Tibial nerve (tissue), 4 donors: ENCODE measurements around the gene WIPF1. TPM values are rescaled to one million over a fixed set of nuclear protein-coding genes. Genes with fewer than 3 reads are reported as not detected.
"Not testable (repeated sequence)": the region's sequence is repeated elsewhere in the genome, so short reads cannot be mapped to it uniquely, and the experiment has no call there.

ENCODE experiments used
- DNase-seq, 2 donors: peaks; one replicate each; pipeline ENCODE4 v3.0.0-alpha.2; 2019; ENCODE audit warnings: low spot score in 2 of 2
- H3K27ac ChIP-seq, 4 donors: fragments of 200-600 bp; sonication (generic) in 3 of 4; one replicate each; pipeline ENCODE4 v1.5.1; 2017 to 2019; ENCODE audit warnings: mild to moderate bottlenecking in 1 of 4
- H3K27me3 ChIP-seq, 2 donors: fragments of 200-600 bp; sonication (generic) in 1 of 2; one replicate each; pipeline versions ENCODE4 v1.5.1 to v1.6.0; 2017 to 2019
- H3K36me3 ChIP-seq, 3 donors: fragments of 200-600 bp; sonication (generic); one replicate each; pipeline ENCODE4 v1.5.1; 2018 to 2019
- H3K4me1 ChIP-seq, 4 donors: fragments of 200-600 bp; sonication (generic) in 3 of 4; one replicate each; pipeline ENCODE4 v1.5.1; 2017 to 2019
- H3K4me3 ChIP-seq, 4 donors: fragments of 200-600 bp; sonication (generic) in 3 of 4; one replicate each; pipeline ENCODE4 v1.5.1; 2017 to 2019; ENCODE audit warnings: mild to moderate bottlenecking in 1 of 4, moderate library complexity in 1 of 4
- H3K9me3 ChIP-seq, 4 donors: fragments of 200-600 bp; sonication (generic) in 3 of 4; one replicate each; pipeline ENCODE4 v1.5.1; 2017 to 2019
- CTCF ChIP-seq, 5 experiments: fragments of 200-600 bp in 3 of 5; fragments of 450-650 bp in 2 of 5; sonication (generic) in 3 of 5; IDR thresholded peaks; one replicate each; pipeline ENCODE4 v1.5.1; 2016 to 2019; ENCODE audit warnings: antibody characterized with exemption in 5 of 5, mild to moderate bottlenecking in 3 of 5, moderate library complexity in 2 of 5
- EP300 ChIP-seq, 2 donors: sonication (generic); formaldehyde crosslinking; IDR thresholded peaks; one replicate each; pipeline ENCODE4 v1.6.1; 2017; ENCODE audit warnings: antibody characterized with exemption in 2 of 2, mild to moderate bottlenecking in 1 of 2
- POLR2A ChIP-seq, 2 donors: fragments of 450-650 bp; IDR thresholded peaks; one replicate each; pipeline ENCODE4 v1.6.1; 2017; ENCODE audit warnings: antibody characterized with exemption in 2 of 2, mild to moderate bottlenecking in 2 of 2, moderate library complexity in 2 of 2
- WGBS, 2 donors: methylation state at CpG; one replicate each; pipeline ENCODE4 v1.1.5; 2018; 5-methylcytosine and 5-hydroxymethylcytosine counted together
- total RNA-seq, 4 donors: library from RNA; depleted of rRNA; stranded (reverse); fragments of >200 nt; gene quantifications; one replicate each; pipeline ENCODE4 v1.1.0, GENCODE V29; 2016

Gene WIPF1
- total RNA-seq, 4 donors from 2014 or later, result 43.2 to 63.8 (median 52.9) TPM

DNA sequence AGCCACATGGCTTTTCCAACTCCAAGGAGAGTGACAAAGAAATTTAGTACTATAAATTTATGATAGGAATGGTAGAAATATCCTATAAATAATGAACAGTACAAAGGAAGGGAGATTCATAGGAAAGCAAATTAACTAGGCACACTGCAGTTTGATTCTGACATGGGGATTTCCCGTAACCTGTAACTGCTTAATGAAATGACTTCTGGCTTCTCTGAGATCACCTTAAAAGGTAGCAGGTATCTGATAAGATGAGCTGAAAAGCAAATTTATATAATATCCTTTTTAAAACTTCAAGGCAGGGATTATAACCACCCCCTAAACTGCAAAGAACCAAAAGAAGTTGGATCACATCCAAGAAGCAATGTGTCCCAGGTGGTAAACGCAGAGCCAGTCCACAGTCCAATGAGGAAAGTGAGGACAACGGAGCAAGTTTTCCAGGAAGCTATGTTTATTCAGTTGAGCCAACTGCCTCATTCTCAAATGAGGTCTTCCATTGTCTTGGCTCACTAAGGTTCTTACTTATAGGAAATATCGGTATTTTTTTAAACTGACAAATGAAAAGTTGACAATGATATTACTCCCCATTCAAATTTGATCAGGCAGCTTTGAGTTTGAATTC is 43.0 kb downstream of the WIPF1 start:
- H3K36me3 ChIP-seq, result peaks cover 0 to 14% (median 0%) of the 10 kb centered on the region in 3 donors
- no peaks in the 10 kb centered on the region for H3K27me3 ChIP-seq
- no peaks in the 10 kb centered on the region for H3K9me3 ChIP-seq
- DNase-seq, result no peak
- no peak for TF ChIP-seq CTCF (IDR thresholded peaks at IDR 0.05)
- no peak for TF ChIP-seq EP300 (IDR thresholded peaks at IDR 0.05)
- WGBS, 2 donors, result 72 to 81% methylated on average over 4 of the region's 4 CpGs
- H3K4me1 ChIP-seq, result no peaks in the 10 kb centered on the region
- no peak overlapping the region for H3K4me3 ChIP-seq
- H3K27ac ChIP-seq, result no peak overlapping the region

DNA sequence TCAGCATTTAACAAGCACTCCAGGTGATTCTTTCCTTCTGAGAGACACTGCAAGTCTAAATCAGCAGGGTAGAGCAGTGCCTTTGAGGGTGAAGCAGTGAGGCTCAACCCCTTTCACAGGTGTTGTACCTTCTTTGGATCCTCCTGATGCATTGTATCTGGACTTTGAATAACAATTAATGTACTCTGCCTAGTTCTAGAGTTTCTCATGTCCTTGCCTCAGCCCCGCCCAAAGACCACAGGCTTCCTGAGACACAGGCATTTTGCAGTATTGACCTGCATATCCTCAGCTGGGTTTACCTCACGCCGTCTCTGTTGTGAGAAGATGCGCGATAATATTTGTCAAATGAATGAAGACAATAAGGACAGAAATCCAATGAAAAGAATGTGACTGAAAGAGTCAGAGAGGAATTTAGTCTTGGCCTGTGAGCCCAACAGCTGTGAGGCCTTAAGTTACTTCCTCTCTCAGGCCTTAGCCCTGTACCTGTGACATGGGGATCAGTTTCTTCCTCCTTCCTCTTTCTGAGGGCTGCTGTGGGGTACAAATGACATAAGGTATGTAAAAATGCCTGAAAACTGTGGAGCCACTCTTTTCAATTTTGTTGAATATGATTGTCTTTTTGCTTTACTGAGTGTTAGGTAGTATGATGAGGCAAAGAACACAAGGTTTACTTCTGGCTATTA is 43.7 kb downstream of the WIPF1 start:
- no peak for DNase-seq
- H3K4me1 ChIP-seq, result no peaks in the 10 kb centered on the region
- no peaks in the 10 kb centered on the region for H3K9me3 ChIP-seq
- H3K27me3 ChIP-seq, result no peaks in the 10 kb centered on the region
- 73 to 78% methylated on average over 5 of the region's 5 CpGs for WGBS, 2 donors
- no peak overlapping the region for H3K27ac ChIP-seq
- TF ChIP-seq POLR2A (IDR thresholded peaks at IDR 0.05) (no peak), CTCF (IDR thresholded peaks at IDR 0.05) (no peak), EP300 (IDR thresholded peaks at IDR 0.05) (no peak)
- no peak overlapping the region for H3K4me3 ChIP-seq
- H3K36me3 ChIP-seq, result peaks cover 0 to 14% (median 0%) of the 10 kb centered on the region in 3 donors

DNA sequence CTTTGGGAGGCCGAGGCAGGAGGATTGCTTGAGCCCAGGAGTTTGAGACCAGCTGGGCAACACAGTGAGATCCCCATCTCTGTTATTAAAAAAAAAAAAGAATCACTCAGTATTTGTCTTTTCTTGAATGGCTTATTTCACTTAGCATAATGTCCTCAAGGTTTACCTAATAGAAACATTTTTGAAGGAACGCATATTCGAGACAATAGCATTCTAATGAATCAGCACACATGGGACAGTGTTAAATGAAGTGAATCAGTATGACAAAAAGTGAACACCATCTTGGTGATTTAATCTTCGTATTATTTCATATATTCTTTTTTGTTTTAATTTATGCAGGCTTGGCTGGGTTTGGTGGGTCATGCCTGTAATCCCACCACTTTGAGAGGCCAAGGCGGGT is 44.7 kb downstream of the WIPF1 start:
- peaks cover 0 to 7% (median 0%) of the 10 kb centered on the region in 3 donors for H3K36me3 ChIP-seq
- TF ChIP-seq CTCF (IDR thresholded peaks at IDR 0.05) (no peak), POLR2A (IDR thresholded peaks at IDR 0.05) (no peak), EP300 (IDR thresholded peaks at IDR 0.05) (no peak)
- DNase-seq, result no peak
- no peak overlapping the region for H3K27ac ChIP-seq
- H3K9me3 ChIP-seq, result no peaks in the 10 kb centered on the region
- no peaks in the 10 kb centered on the region for H3K27me3 ChIP-seq
- no peak overlapping the region for H3K4me3 ChIP-seq
- no peaks in the 10 kb centered on the region for H3K4me1 ChIP-seq
- WGBS, 2 donors, result 89 to 90% methylated on average over 5 of the region's 5 CpGs

DNA sequence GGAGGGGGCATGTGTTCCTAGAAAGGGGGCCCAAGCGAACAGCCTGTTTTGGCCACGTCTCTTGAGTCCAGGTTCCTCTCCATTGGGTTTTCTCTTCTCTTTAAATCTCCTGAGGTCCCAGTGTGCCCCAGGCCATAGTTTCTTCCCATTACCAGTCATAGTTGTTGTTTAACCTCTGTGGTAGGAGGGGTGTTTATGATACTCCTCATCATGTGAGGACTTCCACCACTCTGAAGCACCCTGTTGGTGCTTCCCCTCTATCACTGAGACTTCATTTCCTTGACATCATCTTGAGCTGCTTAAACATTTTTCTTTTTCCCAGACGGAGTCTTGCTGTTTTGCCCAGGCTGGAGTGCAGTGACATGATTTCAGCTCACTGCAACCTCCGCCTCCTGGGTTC is 45.9 kb downstream of the WIPF1 start:
- DNase-seq, result no peak
- Histone ChIP-seq H3K4me3 (no peak overlapping the region), H3K36me3 (peaks cover 0 to 7% (median 0%) of the 10 kb centered on the region in 3 donors), H3K9me3 (no peaks in the 10 kb centered on the region), H3K4me1 (peaks cover 0 to under 1% (median 0%) of the 10 kb centered on the region in 4 donors), H3K27ac (no peak overlapping the region), H3K27me3 (no peaks in the 10 kb centered on the region)
- 86 to 90% methylated on average over 4 of the region's 4 CpGs for whole genome bisulfite sequencing, 2 donors
- TF ChIP-seq EP300 (IDR thresholded peaks at IDR 0.05), result no peak
- no peak for TF ChIP-seq POLR2A (IDR thresholded peaks at IDR 0.05)
- no peak for TF ChIP-seq CTCF (IDR thresholded peaks at IDR 0.05)

DNA sequence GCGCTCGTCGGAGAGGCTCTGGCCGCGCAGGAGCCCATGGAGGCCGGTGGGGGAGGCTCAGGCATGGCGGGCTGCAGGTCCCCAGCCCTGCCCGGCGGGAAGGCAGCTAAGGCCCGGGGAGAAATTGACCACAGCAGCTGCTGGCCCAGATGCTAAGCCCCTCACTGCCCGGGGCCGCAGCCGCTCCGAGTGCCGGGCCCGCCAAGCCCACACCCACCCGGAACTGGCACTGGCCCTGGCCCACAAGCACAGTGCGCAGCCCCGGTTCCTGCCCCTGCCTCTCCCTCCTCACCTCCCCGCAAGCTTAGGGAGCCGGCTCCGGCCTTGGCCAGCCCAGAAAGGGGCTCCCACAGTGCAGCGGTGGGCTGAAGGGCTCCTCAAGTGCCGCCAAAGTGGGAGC is 49.0 kb downstream of the WIPF1 start:
- H3K36me3 ChIP-seq, H3K4me3 ChIP-seq, DNase-seq, H3K27ac ChIP-seq, H3K27me3 ChIP-seq, H3K9me3 ChIP-seq: not testable (repeated sequence)
- WGBS, 2 donors, result 85 to 86% methylated on average over 10 to 16 of the region's 24 CpGs
- H3K4me1 ChIP-seq, result peaks cover 0 to 14% (median 11%) of the 10 kb centered on the region in 4 donors

GRCh38 chr2:174548021-174548420 is 49.6 kb downstream of the WIPF1 start:
- not testable (repeated sequence) for H3K27me3 ChIP-seq, H3K9me3 ChIP-seq, DNase-seq, H3K36me3 ChIP-seq, H3K27ac ChIP-seq, H3K4me3 ChIP-seq
- 90 to 91% methylated on average over 7 of the region's 7 CpGs for WGBS, 2 donors
- peaks cover 0 to 16% (median 12%) of the 10 kb centered on the region in 4 donors for H3K4me1 ChIP-seq
